ENCODE data around the gene NUDT14.

DNA sequence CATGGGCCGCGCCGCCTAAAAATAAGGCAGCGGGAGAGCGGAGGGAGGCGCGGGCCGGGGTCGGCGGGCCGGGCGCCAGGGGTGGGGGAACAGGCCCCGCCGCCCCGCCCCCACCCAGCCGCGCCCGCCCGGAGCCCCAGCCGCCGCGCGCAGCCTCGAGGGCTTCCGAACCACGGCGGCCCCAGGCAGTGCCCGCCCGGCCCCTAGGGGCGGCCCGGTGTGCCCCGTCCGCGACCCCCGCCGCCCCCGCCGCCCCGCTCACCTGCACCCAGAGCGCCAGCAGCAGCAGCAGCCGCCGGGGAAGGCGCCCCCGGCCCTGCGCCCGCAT, 13.1 kb downstream of the NUDT14 start:
- TF ChIP-seq, protein P1, sequence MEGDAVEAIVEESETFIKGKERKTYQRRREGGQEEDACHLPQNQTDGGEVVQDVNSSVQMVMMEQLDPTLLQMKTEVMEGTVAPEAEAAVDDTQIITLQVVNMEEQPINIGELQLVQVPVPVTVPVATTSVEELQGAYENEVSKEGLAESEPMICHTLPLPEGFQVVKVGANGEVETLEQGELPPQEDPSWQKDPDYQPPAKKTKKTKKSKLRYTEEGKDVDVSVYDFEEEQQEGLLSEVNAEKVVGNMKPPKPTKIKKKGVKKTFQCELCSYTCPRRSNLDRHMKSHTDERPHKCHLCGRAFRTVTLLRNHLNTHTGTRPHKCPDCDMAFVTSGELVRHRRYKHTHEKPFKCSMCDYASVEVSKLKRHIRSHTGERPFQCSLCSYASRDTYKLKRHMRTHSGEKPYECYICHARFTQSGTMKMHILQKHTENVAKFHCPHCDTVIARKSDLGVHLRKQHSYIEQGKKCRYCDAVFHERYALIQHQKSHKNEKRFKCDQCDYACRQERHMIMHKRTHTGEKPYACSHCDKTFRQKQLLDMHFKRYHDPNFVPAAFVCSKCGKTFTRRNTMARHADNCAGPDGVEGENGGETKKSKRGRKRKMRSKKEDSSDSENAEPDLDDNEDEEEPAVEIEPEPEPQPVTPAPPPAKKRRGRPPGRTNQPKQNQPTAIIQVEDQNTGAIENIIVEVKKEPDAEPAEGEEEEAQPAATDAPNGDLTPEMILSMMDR (IDR thresholded peaks at IDR 0.05) = no peak
- TF ChIP-seq POLR2A (IDR thresholded peaks at IDR 0.05) = no peak

All from lower leg skin (tissue), 3 donors.